Activated CD4-positive, alpha-beta T cell treated with anti-CD3 and anti-CD28 coated beads for 4 hours (primary cell): ENCODE data around the gene RCCD1.
A peak's percentile ranks its signal among the peaks of the same experiment; 100 is the strongest.

ENCODE experiments used
- DNase-seq, 2 donors: peaks; one replicate each; pipeline ENCODE4 v3.0.0-alpha.2; 2020

RCCD1 gene

GRCh38 chr15:90946941-90947576 lies 7.6 kb upstream of the RCCD1 start:
- DNase-seq = no peak

- DNase-seq = no peak
Measured at GRCh38 chr15:90947577-90948357, 6.9 kb upstream of the RCCD1 start.

- no peak for DNase-seq
Measured at GRCh38 chr15:90948506-90948905, 6.2 kb upstream of the RCCD1 start.

- DNase-seq = no peak
Measured at GRCh38 chr15:90949979-90950675, 4.6 kb upstream of the RCCD1 start.

- no peak for DNase-seq
Measured at GRCh38 chr15:90950676-90951075, 4.0 kb upstream of the RCCD1 start.

- DNase-seq = no peak
Measured at GRCh38 chr15:90952901-90953677, 1.6 kb upstream of the RCCD1 start.

- DNase-seq = no peak
Measured at GRCh38 chr15:90953947-90954711, 555 bp upstream of the RCCD1 start.

- DNase-seq = no peak
Measured at GRCh38 chr15:90955624-90956273, 1.1 kb downstream of the RCCD1 start.

GRCh38 chr15:90956274-90957030 lies 1.8 kb downstream of the RCCD1 start:
- DNase-seq = peak; percentile 44 to 60

GRCh38 chr15:90957031-90957790 lies 2.5 kb downstream of the RCCD1 start:
- no peak for DNase-seq

- DNase-seq = no peak
Measured at GRCh38 chr15:90957791-90958190, 3.1 kb downstream of the RCCD1 start.

- no peak for DNase-seq
Measured at GRCh38 chr15:90959028-90959595, 4.4 kb downstream of the RCCD1 start.

GRCh38 chr15:90959894-90960293 lies 5.2 kb downstream of the RCCD1 start:
- no peak for DNase-seq

GRCh38 chr15:90960298-90961091 lies 5.8 kb downstream of the RCCD1 start:
- no peak for DNase-seq

- no peak for DNase-seq
Measured at GRCh38 chr15:90962021-90962420, 7.3 kb downstream of the RCCD1 start.

GRCh38 chr15:90966262-90966661 lies 11.6 kb downstream of the RCCD1 start:
- DNase-seq = no peak

GRCh38 chr15:90967206-90967605 lies 12.5 kb downstream of the RCCD1 start:
- DNase-seq = no peak

- no peak for DNase-seq
Measured at GRCh38 chr15:90968434-90968833, 13.8 kb downstream of the RCCD1 start.

- no peak for DNase-seq
Measured at GRCh38 chr15:90970274-90970673, 15.6 kb downstream of the RCCD1 start.
